K562 treated with DMSO at 1 percent for 24 hours (cell line): ENCODE data around the gene SGCG. TPM values are rescaled to one million over a fixed set of nuclear protein-coding genes. Genes with fewer than 3 reads are reported as not detected.

Source experiments
- total RNA-seq: library from RNA; unstranded; fragments of 300-600 nt; gene quantifications from 2 replicates; pipeline ENCODE4 v1.2.3, GENCODE V29; 2022; ENCODE audit warnings: low read depth; ENCODE audit not compliant: insufficient read depth

SGCG gene
- total RNA-seq: 4.0 and 6.4 TPM in 2 replicates

DNA sequence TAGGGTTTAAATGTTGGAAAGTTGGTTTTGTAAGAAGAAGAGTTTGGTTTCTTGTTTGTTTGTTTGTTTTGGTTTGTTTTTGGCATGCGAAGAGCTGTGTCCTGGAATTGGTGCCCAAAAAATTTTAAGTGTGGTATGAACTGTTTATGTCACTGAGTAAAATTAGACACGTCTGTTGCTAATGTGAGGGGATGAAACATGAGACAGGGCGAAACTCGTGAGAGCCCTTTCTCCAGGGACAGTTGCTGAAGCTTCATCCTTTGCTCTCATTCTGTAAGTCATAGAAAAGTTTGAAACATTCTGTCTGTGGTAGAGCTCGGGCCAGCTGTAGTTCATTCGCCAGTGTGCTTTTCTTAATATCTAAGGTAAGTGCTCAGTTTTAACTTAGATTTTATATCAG is at the start of gene SGCG:
TSS of gene SGCG (plus strand) at position 269 of the 400 bp plus-strand sequence. CDS start 22,716 bp downstream, outside the sequence.

